GM18519 (cell line): ENCODE results near the gene MSL3B.

Experiments used
- ATAC-seq: cut with Tn5 transposase; IDR thresholded peaks from one replicate; pipeline ENCODE4 v1.9.1; 2021; ENCODE audit warnings: mild to moderate bottlenecking, moderate library complexity; ENCODE audit not compliant: unreplicated experiment, low FRiP score

MSL3B gene

DNA sequence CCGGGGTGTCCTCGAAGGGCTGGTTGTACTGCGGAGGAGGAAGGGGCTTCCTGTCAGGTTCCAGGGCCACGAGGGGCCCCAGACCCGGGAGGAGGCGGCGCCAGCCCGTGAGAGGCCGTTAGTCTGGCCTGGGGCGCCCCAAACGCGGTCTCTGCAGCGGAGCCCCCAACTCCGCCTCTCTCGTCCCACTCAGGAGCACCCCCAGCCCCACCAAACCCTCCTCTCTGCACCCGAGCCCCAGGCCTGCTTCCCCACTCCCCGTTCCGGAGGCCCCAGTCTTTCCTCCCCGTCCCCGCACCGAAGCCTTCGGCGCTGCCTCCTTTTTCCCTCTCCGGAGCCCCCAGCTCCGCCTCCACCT lies 14.3 kb downstream of the MSL3B start:
- ATAC-seq = no peak

- ATAC-seq = no peak
These were observed 14.8 kb downstream of the MSL3B start for GRCh38 chr2:233853353-233853752.

DNA sequence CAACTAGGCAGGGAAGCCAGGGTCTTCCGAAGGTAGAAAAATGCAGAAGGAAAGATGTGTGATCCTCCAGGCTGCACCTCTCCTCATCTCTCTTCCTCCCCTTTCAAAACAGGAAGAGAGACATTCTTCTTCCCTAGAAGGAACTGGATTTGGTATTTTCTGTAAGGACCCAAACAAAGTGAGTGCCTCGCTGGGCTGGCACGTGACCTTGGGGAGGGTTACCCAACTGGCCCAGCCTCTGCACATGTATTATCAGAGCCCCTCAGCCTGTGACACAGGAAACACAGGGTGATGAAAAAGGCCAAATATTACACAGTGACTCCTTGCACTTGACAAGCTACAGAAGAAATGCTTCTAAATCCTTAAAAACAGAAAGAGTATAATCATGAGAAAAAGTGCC lies 16.1 kb downstream of the MSL3B start:
- ATAC-seq = no peak

DNA sequence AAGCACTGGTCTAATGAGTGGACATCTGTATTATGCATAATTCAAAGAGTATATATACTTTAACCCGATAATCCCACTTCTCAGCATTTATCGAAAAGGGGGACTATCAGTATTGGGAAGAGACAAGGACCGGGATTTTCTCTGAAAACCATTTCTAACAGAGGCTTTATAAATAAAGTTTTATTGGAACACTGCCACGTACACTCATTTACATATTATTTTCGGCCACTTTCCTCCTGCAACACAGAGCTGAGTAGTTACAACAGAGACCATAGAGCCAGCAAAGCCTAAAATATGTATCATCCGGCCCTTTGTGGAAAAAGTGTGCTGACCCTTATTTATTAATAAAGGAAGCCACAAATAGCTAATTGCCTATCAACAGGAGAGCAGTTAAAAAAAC lies 17.0 kb downstream of the MSL3B start:
- no peak for ATAC-seq

- ATAC-seq = no peak
These were observed 17.4 kb downstream of the MSL3B start for GRCh38 chr2:233850745-233851144.

DNA sequence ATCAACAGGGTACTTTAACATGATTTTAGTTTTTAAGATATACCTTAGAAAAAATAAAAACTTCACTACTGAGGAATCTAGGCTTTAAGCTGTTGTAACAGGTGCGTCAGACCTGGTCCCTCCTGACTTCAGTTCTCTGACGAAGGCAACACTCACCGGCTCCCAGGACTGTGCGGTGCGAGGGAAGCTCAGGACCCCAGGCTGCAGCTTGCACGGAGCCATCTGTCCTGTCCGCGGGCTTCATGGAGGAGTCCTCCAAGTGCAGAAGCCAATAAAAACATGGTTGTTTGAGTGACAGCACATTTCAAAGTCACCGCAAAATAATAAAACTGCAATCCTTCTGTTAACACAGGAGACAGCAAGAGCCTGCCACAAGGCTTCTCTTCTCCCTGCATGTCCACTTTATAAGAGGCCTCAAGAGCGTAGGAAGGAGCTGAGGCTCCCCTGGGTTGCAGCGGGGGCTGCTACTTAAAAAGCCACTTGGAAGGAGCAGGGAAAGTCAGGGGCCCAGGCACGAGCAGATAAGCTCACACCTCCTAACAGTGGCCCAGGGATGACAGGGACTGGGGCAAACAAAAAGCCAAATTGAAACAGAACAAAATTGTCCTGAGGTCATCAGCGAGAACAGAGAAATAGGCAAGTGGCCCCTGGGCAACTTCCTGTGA lies 18.4 kb downstream of the MSL3B start:
- no peak for ATAC-seq

GRCh38 chr2:233848276-233848675 lies 19.9 kb downstream of the MSL3B start:
- no peak for ATAC-seq

DNA sequence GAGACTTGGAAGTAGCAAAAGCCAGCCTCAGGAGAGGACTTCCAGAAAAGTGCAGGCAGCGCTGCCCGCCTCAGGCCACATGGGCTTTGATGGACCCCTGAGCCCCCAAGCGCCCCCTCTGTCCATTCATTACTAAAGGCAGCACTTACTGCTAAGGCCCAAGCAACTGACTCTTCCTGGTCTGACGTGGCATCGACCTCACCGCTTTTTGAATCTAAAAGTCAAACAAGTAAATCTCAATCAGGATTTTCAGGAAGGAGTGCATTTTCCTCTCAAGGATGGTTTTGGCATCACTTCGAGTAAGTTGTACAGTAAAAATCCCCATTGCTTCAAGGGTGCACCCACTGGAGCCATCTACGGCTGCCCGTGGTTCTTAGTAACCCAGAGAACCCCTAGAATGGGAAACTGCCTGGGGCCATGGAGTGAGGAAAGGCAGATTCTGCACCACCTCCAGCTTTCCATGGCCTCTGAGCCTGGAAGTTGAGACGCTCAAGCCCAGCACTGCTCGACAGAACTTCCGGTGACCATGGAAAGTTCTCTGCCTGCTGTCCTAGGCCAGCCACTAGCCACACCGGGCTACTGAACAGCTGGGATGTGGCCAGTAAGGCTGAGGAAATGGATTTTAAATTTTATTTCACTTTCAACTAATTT lies 20.8 kb downstream of the MSL3B start:
- no peak for ATAC-seq

- no peak for ATAC-seq
These were observed 21.6 kb downstream of the MSL3B start for GRCh38 chr2:233846387-233847247.

- no peak for ATAC-seq
These were observed 22.7 kb downstream of the MSL3B start for GRCh38 chr2:233845301-233846060.

- ATAC-seq = no peak
These were observed 23.4 kb downstream of the MSL3B start for GRCh38 chr2:233844836-233845235.

DNA sequence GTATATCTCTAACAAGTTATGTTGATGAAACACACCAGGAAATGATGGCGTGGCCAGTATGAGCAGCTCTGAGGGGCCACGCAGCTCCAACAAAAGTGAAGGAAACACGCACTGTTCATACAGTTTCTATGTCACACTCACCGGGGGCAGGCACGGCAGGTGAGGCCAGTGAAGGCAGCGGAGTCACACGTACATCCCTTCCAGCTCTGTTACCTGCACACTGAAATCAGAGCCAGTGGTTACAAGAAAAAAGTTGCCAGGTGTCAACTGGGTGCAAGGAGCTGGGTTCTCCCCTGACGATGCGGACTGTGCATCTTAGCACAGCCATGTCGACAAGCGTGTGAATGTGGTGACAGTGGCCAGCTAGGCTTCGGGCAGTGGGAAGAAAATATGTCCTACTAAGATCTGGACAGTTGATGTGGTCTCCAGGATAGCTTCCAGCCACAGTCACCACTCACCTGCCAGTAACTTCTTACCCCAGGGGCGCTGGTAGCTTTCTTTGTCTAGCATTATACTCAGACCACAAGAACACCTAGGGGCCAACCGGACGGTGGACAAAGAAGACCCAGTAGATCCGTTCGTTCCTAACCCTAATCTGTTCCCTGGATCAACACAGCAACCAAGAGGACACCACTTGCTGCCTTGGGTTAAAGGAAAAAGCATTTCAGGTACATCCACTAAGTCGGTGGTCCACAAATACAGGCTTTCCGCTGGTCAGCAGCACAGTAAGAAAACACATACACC lies 23.9 kb downstream of the MSL3B start:
- no peak for ATAC-seq

DNA sequence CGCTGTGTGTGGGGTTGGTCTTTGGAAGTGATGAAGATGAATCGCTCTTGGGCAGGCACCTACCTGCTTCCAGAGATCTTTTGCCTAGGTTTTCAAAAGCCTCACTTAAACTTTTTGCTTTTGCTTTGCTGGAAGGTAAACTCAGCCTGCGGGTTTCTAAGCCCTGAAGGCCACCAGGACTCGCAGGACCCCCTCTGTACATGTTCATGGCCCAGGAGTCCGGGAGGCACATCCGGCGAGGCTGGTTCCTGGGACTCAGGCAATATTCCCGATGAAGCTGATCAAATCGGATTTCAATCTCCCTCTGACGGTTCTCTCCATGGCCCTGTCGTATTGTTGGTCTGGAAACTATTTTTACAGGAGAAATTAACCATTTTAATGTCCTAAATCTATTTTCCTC lies 27.0 kb downstream of the MSL3B start:
- ATAC-seq = no peak

DNA sequence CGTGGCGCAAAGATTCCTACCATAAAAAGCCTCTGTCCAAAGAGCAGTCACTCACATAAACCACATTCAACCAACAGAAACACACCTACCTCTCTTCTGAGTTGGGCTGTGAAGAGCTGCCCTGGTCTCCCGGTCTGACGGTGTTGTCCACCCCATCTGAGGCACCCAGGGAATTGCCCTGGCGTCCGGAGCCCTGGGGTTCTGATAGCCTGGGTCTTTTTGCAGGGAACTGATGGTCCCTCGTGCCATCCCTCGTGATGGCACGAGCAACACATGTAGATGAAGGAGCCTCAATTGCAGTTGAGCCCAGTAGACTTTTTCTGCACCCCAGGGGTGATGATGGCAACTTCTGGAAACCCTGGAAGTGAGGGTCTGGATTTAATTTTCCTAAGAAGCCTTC lies 27.7 kb downstream of the MSL3B start:
- no peak for ATAC-seq

GRCh38 chr2:233839447-233839820 lies 28.8 kb downstream of the MSL3B start:
- no peak for ATAC-seq

DNA sequence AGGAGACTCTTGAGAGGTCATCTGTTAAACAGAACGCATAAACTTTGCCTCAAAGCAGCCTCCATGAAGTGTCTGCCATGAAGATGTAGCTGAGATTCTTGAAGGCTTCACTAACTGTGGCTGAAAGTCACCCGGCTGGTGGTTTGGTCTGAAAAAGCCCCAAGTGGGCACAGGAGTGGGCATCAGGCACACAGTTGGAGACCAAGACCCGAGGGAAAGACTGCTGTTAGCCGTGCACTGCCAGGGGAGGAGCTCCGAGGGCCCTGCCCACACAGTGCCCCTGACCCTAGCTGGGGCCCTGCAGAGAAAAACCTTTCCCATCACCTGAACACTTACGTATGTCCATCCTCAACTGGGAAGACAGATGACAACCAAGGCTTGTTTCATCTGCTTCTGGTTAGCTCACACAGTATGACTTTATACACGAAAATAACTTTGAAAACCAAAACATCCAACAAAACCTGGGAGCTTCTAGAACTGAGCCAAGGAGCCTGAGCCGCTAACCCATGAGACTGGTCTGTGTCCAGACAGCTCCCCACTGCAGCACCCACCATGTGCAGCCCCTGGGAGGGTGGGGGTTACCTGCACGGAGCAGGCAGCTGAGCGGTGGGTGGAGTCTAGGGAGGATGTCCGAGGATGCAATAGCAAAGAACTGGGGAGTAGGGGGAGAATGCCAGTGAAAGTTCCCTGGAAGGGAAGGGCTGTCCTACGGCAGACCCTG lies 29.3 kb downstream of the MSL3B start:
- ATAC-seq = no peak

DNA sequence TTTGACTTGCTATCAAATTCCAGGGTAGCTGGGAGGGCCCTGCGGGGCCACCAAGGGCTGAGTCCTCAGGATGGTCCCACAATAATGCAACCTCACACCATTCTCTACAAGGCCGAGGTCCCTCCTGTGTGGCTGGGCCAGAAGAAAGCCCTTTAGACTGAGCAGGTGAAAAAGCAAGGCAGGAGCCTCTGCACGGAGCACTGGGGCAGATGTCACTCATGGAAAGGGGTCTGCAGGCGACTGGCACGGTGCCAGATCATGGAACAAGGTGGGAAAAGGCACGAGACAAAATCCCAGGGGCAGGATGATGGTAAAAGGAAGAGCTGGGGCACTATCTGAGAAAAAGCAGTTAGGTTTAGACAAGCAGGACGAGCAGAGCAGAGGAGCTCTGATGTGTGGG lies 29.9 kb downstream of the MSL3B start:
- no peak for ATAC-seq

DNA sequence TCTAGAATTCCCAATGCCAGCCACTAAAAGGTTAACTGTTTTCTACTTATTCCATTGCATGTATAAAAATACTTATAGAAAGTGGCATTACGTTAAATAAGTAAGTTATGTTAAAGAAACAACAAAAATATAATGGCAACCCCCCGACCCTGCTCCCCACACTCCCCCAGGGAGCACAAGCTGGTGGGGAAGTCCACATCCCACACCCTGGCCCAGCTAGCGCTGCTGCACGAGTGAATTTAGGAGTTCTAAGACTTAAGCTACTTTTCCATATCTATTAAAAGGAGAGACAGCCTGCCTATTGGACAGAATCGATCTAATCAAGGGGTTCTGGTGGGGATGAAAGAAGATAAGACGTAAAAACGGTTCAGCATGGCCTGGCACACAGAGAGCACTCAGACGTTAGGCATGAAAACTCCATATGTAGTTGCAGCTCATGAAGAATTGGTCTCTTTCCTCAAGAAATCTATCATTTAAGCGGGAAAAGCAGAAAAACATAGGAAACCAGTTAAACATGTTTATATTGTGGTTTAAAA lies 30.4 kb downstream of the MSL3B start:
- no peak for ATAC-seq

DNA sequence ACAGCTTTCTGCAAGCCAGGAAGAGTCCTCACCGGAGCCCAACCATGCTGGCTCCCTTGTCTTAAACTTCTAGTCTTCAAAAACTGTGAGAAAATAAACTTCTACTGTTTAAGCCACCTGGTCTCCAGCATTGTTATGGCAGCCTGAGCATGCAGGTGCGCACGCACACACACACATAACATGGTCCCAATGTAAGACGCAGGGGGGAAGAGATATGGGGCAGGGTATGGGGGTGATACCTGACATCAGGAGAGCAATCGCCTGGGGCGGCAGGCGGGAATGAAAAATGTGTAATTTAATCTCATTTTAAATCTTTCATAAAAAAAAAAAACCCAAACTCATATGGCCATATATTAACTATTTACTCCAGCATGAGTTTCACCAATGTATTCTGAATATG lies 31.8 kb downstream of the MSL3B start:
- no peak for ATAC-seq
